Measurements from ENCODE around the gene OR52B2. TPM values are rescaled to one million over a fixed set of nuclear protein-coding genes. Genes with fewer than 3 reads are reported as not detected.

OR52B2 gene
- total RNA-seq, 2 experiments from 2014 or later: not detected

GRCh38 chr11:6201481-6201880, 31.4 kb upstream of the OR52B2 start:
- ATAC-seq: no peak

DNA sequence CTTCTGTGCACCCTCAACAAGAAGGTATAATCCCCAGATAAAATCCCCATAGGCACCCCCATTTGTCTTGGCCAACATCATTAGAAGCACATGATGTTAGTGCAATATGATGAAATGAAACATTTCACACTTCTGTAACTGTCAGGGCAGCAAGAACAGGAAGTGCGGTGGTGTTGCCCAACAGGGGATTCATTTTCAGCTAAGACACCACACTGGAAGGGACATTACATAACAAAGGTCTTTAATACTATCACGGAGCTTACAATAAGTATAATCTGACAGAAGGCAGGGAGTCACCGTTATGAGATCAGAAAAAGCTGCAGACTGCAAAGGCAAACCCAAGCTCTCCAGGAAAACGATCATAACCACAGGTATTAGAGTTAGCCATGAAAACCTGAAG, 30.8 kb upstream of the OR52B2 start:
- no peak overlapping the region for H3K4me3 Mint-ChIP-seq
- no peak for ATAC-seq
- H3K36me3 Mint-ChIP-seq (ENCODE audit: low read depth): peaks cover 18% of the 10 kb centered on the region
- H3K27ac Mint-ChIP-seq: no peak overlapping the region
- H3K9me3 Mint-ChIP-seq (ENCODE audit: insufficient read depth): no peaks in the 10 kb centered on the region
- H3K4me1 Mint-ChIP-seq (ENCODE audit: low read depth): peaks cover 55% of the 10 kb centered on the region
- POLR2A ChIA-PET: no interaction called here
- DNase-seq: no peak
- CTCF ChIA-PET: interaction anchor here (0.8 to 1.2 kb wide), 2 partner anchors 18 to 117 kb away, joined by 3 read pairs; no protein-coding TSS in a partner anchor
- no peaks in the 10 kb centered on the region for H3K27me3 Mint-ChIP-seq (ENCODE audit: low read depth)

More at GRCh38 chr11:6201481-6201880, 31.4 kb upstream of the OR52B2 start:
- Mint-ChIP-seq H3K27ac (no peak overlapping the region), H3K36me3 (ENCODE audit: low read depth) (peaks cover 15% of the 10 kb centered on the region), H3K4me1 (ENCODE audit: low read depth) (peaks cover 50% of the 10 kb centered on the region), H3K4me3 (no peak overlapping the region), H3K27me3 (ENCODE audit: low read depth) (no peaks in the 10 kb centered on the region), H3K9me3 (ENCODE audit: insufficient read depth) (no peaks in the 10 kb centered on the region)
- POLR2A ChIA-PET: no interaction called here
- CTCF ChIA-PET: interaction anchor here (0.8 to 1.2 kb wide), 2 partner anchors 18 to 116 kb away, joined by 3 read pairs; no protein-coding TSS in a partner anchor
- no peak for DNase-seq

- no peak for ATAC-seq
- ChIA-PET POLR2A (no interaction called here), CTCF (no interaction called here)
- no peaks in the 10 kb centered on the region for H3K27me3 Mint-ChIP-seq (ENCODE audit: low read depth)
- no peak within 1 kb of the TSS for H3K4me3 Mint-ChIP-seq
- H3K36me3 Mint-ChIP-seq (ENCODE audit: low read depth): peaks cover 13% of the 10 kb centered on the region
- H3K9me3 Mint-ChIP-seq (ENCODE audit: insufficient read depth): no peaks in the 10 kb centered on the region
- H3K4me1 Mint-ChIP-seq (ENCODE audit: low read depth): peaks cover 55% of the 10 kb centered on the region
- DNase-seq: no peak
- no peak within 1 kb of the TSS for H3K27ac Mint-ChIP-seq
Observed at GRCh38 chr11:6199174-6199810, 29.2 kb upstream of the OR52B2 start, which contains the start of gene OR52W1. TSS of gene OR52W1 (plus strand) at chr11:6199224. CDS start at chr11:6199224, 0 bp downstream.

- POLR2A ChIA-PET: interaction anchor here (1.2 kb wide), 1 partner anchor 37 kb away, joined by 4 read pairs; the partner anchor contains the start of gene FHIP1B
- peaks cover 43% of the 10 kb centered on the region for H3K4me1 Mint-ChIP-seq (ENCODE audit: low read depth)
- DNase-seq (no peak), ATAC-seq (no peak)
- CTCF ChIA-PET: interaction anchor here (1.3 to 1.6 kb wide), 2 partner anchors 28 to 53 kb away, joined by 3 to 4 read pairs; no protein-coding TSS in a partner anchor
- H3K36me3 Mint-ChIP-seq (ENCODE audit: low read depth): peaks cover 8% of the 10 kb centered on the region
- no peaks in the 10 kb centered on the region for H3K9me3 Mint-ChIP-seq (ENCODE audit: insufficient read depth)
- H3K27ac Mint-ChIP-seq: no peak overlapping the region
- H3K27me3 Mint-ChIP-seq (ENCODE audit: low read depth): no peaks in the 10 kb centered on the region
- H3K4me3 Mint-ChIP-seq: no peak overlapping the region
Observed at GRCh38 chr11:6197466-6198200, 27.5 kb upstream of the OR52B2 start.

GRCh38 chr11:6196396-6196795, 26.3 kb upstream of the OR52B2 start:
- Mint-ChIP-seq H3K4me3 (no peak overlapping the region), H3K27ac (peak overlapping the region; percentile 48), H3K27me3 (ENCODE audit: low read depth) (peaks cover 6% of the 10 kb centered on the region), H3K4me1 (ENCODE audit: low read depth) (peaks cover 35% of the 10 kb centered on the region), H3K9me3 (ENCODE audit: insufficient read depth) (no peaks in the 10 kb centered on the region), H3K36me3 (ENCODE audit: low read depth) (peaks cover 6% of the 10 kb centered on the region)
- POLR2A ChIA-PET: interaction anchor here (1.2 to 1.4 kb wide), 2 partner anchors 34 to 38 kb away, joined by 4 to 5 read pairs; partner anchors contain the start of gene FHIP1B
- ATAC-seq (peak; percentile 85), DNase-seq (peak; percentile 31)
- CTCF ChIA-PET: interaction anchor here (0.9 to 1.4 kb wide), 4 partner anchors 13 to 167 kb away, joined by 3 to 4 read pairs (median 3); no protein-coding TSS in a partner anchor

DNA sequence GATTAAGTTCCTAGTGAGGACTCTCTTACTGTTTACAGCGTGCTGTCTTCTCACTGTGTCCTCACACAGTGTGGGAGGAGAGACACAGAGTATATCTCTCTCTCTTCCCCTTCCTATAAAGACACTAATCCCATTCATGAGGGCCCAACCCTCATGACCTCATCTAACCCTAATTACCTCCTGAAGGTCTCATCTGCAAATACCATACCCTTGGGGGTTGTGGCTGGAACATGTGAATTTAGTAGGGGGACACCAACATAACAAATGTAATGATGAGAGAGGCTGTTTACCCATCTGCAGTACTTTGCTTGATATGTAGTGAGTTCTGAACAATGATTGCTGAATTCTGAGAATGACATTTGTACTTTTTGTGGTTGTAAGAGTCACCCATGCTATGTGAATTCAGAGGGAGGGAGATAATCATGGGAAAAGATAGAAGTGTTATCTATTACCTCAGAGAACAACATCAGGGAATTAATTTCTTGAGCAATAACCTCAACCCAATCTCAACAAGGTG, 24.0 kb upstream of the OR52B2 start:
- ChIA-PET POLR2A (no interaction called here), CTCF (no interaction called here)
- H3K4me1 Mint-ChIP-seq (ENCODE audit: low read depth): peaks cover 26% of the 10 kb centered on the region
- no peak overlapping the region for H3K4me3 Mint-ChIP-seq
- H3K27me3 Mint-ChIP-seq (ENCODE audit: low read depth): peaks cover 6% of the 10 kb centered on the region
- ATAC-seq: no peak
- H3K9me3 Mint-ChIP-seq (ENCODE audit: insufficient read depth): no peaks in the 10 kb centered on the region
- H3K27ac Mint-ChIP-seq: no peak overlapping the region
- peaks cover 6% of the 10 kb centered on the region for H3K36me3 Mint-ChIP-seq (ENCODE audit: low read depth)
- DNase-seq: no peak

DNA sequence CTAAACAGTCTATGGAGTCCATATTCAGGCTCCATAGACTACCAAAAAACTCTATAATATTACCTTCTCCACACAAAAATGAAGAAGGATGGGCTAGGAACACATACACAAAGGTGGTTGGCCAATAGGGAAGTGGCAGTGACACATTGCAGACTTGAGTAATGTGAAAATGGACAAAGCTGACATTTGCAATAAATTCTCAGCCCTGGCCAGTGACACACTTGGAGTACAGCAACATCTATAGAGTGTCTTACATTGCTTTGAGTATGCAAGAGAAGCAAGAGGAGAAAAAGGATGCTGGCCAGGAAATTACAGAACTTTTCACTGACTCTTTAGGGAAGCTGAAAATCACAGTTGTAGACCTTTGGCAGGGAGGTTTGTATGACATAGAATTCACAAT, 21.6 kb upstream of the OR52B2 start:
- no peak for DNase-seq
- H3K4me1 Mint-ChIP-seq (ENCODE audit: low read depth): peaks cover 15% of the 10 kb centered on the region
- H3K27me3 Mint-ChIP-seq (ENCODE audit: low read depth): peaks cover 6% of the 10 kb centered on the region
- peaks cover 6% of the 10 kb centered on the region for H3K36me3 Mint-ChIP-seq (ENCODE audit: low read depth)
- ChIA-PET POLR2A (no interaction called here), CTCF (no interaction called here)
- H3K27ac Mint-ChIP-seq: no peak overlapping the region
- ATAC-seq: no peak
- H3K9me3 Mint-ChIP-seq (ENCODE audit: insufficient read depth): no peaks in the 10 kb centered on the region
- H3K4me3 Mint-ChIP-seq: no peak overlapping the region

DNA sequence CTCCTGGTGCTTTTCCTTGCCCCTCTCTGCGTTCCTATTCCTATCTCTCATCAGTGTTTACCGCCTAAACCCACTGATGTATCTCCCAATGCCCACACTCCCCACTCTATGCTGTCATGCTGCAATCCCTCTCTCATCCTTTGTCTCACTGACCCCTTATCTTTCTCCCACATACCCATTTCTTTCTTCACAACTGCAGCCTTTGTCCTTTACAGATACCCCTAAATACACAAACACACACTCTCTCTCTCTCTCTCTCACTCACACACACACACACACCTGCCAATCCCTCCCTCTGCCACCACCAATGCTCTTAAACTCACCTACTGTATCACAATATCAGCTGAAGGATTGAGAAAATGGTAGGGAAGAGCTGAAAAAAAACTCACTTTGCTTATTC, 5.3 kb upstream of the OR52B2 start:
- no peaks in the 10 kb centered on the region for H3K9me3 Mint-ChIP-seq (ENCODE audit: insufficient read depth)
- ChIA-PET POLR2A (interaction anchor here (1.0 kb wide), 1 partner anchor 127 kb away, joined by 3 read pairs; no protein-coding TSS in a partner anchor), CTCF (no interaction called here)
- H3K4me3 Mint-ChIP-seq: no peak overlapping the region
- ATAC-seq (no peak), DNase-seq (no peak)
- H3K36me3 Mint-ChIP-seq (ENCODE audit: low read depth): no peaks in the 10 kb centered on the region
- H3K27me3 Mint-ChIP-seq (ENCODE audit: low read depth): peaks cover 10% of the 10 kb centered on the region
- no peaks in the 10 kb centered on the region for H3K4me1 Mint-ChIP-seq (ENCODE audit: low read depth)
- H3K27ac Mint-ChIP-seq: no peak overlapping the region

DNA sequence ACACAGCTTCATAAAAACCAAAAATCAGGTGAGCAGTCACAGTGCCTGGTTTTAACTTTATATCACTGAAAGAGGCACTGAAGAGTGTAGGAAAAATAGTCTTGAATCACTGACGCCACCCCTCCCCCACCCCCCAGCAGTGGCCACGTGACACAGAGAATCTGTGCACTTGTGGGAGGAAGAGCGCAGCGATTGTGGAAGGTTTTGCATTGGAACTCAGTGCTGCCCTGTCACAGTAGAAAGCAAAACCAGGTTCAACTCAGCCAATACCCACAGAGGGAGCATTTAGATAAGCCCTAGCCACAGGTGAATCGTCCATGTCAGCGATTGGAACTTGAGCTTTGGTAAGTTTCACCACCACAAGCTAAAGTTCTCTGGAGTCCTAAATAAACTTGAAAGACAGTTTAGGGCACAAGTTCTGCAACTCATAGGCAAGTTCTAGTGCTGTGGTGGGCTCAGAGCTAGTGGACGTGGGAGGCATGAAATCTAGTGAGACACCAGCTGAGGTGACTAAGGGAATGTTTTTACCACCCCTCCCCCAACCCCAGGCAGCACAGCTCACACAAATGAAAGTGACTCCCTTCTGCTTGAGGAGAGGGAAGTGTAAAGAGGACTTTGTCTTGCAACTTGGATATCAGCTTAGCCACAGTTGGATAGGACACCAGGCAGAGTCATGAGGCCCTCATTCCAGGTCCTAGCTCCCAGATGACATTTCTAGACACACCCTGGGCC, 13.3 kb downstream of the OR52B2 start:
- Mint-ChIP-seq H3K27me3 (ENCODE audit: low read depth) (peaks cover 4% of the 10 kb centered on the region), H3K36me3 (ENCODE audit: low read depth) (no peaks in the 10 kb centered on the region), H3K4me3 (no peak overlapping the region), H3K4me1 (ENCODE audit: low read depth) (no peaks in the 10 kb centered on the region), H3K27ac (no peak overlapping the region), H3K9me3 (ENCODE audit: insufficient read depth) (no peaks in the 10 kb centered on the region)
- ChIA-PET CTCF (interaction anchor here (1.3 kb wide), 1 partner anchor 15 kb away, joined by 3 read pairs; no protein-coding TSS in a partner anchor), POLR2A (no interaction called here)
- DNase-seq (no peak), ATAC-seq (no peak)

GRCh38 chr11:6152126-6152525, 18.0 kb downstream of the OR52B2 start:
- no peak overlapping the region for H3K27ac Mint-ChIP-seq
- ATAC-seq (no peak), DNase-seq (no peak)
- H3K36me3 Mint-ChIP-seq (ENCODE audit: low read depth): no peaks in the 10 kb centered on the region
- ChIA-PET POLR2A (no interaction called here), CTCF (no interaction called here)
- no peaks in the 10 kb centered on the region for H3K4me1 Mint-ChIP-seq (ENCODE audit: low read depth)
- H3K27me3 Mint-ChIP-seq (ENCODE audit: low read depth): peaks cover 2% of the 10 kb centered on the region
- no peak overlapping the region for H3K4me3 Mint-ChIP-seq
- H3K9me3 Mint-ChIP-seq (ENCODE audit: insufficient read depth): no peaks in the 10 kb centered on the region

DNA sequence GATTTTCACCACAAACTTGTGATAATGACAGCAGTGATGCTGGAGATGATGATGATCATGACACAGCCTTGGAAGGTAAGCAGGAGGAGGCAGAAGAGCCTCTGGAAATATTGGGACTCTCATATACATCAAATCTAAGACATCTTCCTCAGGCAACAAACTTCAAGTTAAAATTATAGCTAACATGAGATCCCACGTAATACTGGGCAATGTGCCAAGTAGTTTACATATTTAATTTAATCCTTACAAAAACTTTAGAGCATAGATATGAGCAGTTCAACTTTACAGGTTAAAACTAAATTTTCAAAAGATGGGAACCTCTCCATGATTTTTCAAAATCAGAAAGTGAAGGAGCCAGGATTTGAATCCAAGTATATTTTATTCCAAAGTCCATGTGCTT, 19.0 kb downstream of the OR52B2 start:
- H3K4me3 Mint-ChIP-seq: no peak overlapping the region

More for the DNA sequence above, 19.0 kb downstream of the OR52B2 start:
- ChIA-PET CTCF (no interaction called here), POLR2A (no interaction called here)
- Mint-ChIP-seq H3K4me1 (ENCODE audit: low read depth) (no peaks in the 10 kb centered on the region), H3K36me3 (ENCODE audit: low read depth) (no peaks in the 10 kb centered on the region), H3K27me3 (ENCODE audit: low read depth) (peaks cover 2% of the 10 kb centered on the region), H3K9me3 (ENCODE audit: insufficient read depth) (no peaks in the 10 kb centered on the region), H3K27ac (no peak overlapping the region)
- no peak for ATAC-seq
- no peak for DNase-seq
